HEK293 (cell line): ENCODE measurements around the gene MAML3.

Experiments
- ATF2 ChIP-seq: fragments of 450-650 bp; formaldehyde crosslinking; IDR thresholded peaks from 2 replicates; pipeline ENCODE4 v1.5.1; 2016; ENCODE audit warnings: missing biosample characterization, missing genetic modification characterization, low read depth
- BCL11B ChIP-seq: fragments of 450-650 bp; formaldehyde crosslinking; IDR thresholded peaks from 2 replicates; pipeline ENCODE4 v1.5.1; 2016; ENCODE audit warnings: low read depth, missing biosample characterization, missing genetic modification characterization
- GLIS2 ChIP-seq: fragments of 450-650 bp; formaldehyde crosslinking; IDR thresholded peaks from 2 replicates; pipeline ENCODE4 v1.5.1; 2016; ENCODE audit warnings: missing biosample characterization, missing genetic modification characterization
- HOXC10 ChIP-seq: sonication (generic); formaldehyde crosslinking; IDR thresholded peaks from 2 replicates; pipeline ENCODE4 v1.8.1; 2023; ENCODE audit warnings: mild to moderate bottlenecking, missing genetic modification reagents
- KLF9 ChIP-seq: fragments of 450-650 bp; formaldehyde crosslinking; IDR thresholded peaks from 2 replicates; pipeline ENCODE4 v1.5.1; 2016; ENCODE audit warnings: missing biosample characterization, missing genetic modification characterization, low read depth
- OSR2 ChIP-seq: fragments of 450-650 bp; formaldehyde crosslinking; IDR thresholded peaks from 2 replicates; pipeline ENCODE4 v1.5.1; 2016; ENCODE audit warnings: missing biosample characterization, missing genetic modification characterization
- SCRT2 ChIP-seq: fragments of 450-650 bp; formaldehyde crosslinking; IDR thresholded peaks from 2 replicates; pipeline ENCODE4 v1.5.1; 2016; ENCODE audit warnings: missing biosample characterization, missing genetic modification characterization
- SP7 ChIP-seq: fragments of 450-650 bp; formaldehyde crosslinking; IDR thresholded peaks from 2 replicates; pipeline ENCODE4 v1.5.1; 2016; ENCODE audit warnings: missing biosample characterization, missing genetic modification characterization
- TRIM28 ChIP-seq: IDR thresholded peaks from 2 replicates; pipeline ENCODE4 v1.6.1; 2011; ENCODE audit warnings: low read length, control low read depth, borderline replicate concordance
- ZBTB17 ChIP-seq: fragments of 450-650 bp; formaldehyde crosslinking; IDR thresholded peaks from 2 replicates; pipeline ENCODE4 v1.5.1; 2016; ENCODE audit warnings: missing biosample characterization, missing genetic modification characterization
- ZFP69B ChIP-seq: fragments of 450-650 bp; formaldehyde crosslinking; IDR thresholded peaks from 2 replicates; pipeline ENCODE4 v1.5.1; 2016; ENCODE audit warnings: missing biosample characterization, missing genetic modification characterization
- ZNF155 ChIP-seq: fragments of 450-650 bp; formaldehyde crosslinking; IDR thresholded peaks from 2 replicates; pipeline ENCODE4 v1.5.1; 2016; ENCODE audit warnings: missing biosample characterization, missing genetic modification characterization
- ZNF24 ChIP-seq: fragments of 450-650 bp; formaldehyde crosslinking; IDR thresholded peaks from 2 replicates; pipeline ENCODE4 v1.5.1; 2016; ENCODE audit warnings: missing biosample characterization, missing genetic modification characterization
- ZNF404 ChIP-seq: fragments of 450-650 bp; formaldehyde crosslinking; IDR thresholded peaks from 2 replicates; pipeline ENCODE4 v1.5.1; 2017; ENCODE audit warnings: missing biosample characterization, missing genetic modification characterization
- ZNF48 ChIP-seq: fragments of 450-650 bp; formaldehyde crosslinking; IDR thresholded peaks from 2 replicates; pipeline ENCODE4 v1.5.1; 2016; ENCODE audit warnings: missing biosample characterization, missing genetic modification characterization
- ZNF510 ChIP-seq: fragments of 450-650 bp; formaldehyde crosslinking; IDR thresholded peaks from 2 replicates; pipeline ENCODE4 v1.5.1; 2018; ENCODE audit warnings: mild to moderate bottlenecking, missing genetic modification characterization, missing biosample characterization; ENCODE audit not compliant: insufficient replicate concordance
- ZNF513 ChIP-seq: fragments of 450-650 bp; IDR thresholded peaks from 2 replicates; pipeline ENCODE4 v1.5.1; 2018; ENCODE audit warnings: missing biosample characterization, missing genetic modification characterization
- ZNF600 ChIP-seq: fragments of 450-650 bp; formaldehyde crosslinking; IDR thresholded peaks from 2 replicates; pipeline ENCODE4 v1.5.1; 2016; ENCODE audit warnings: missing biosample characterization, missing genetic modification characterization
- ZNF624 ChIP-seq: fragments of 450-650 bp; formaldehyde crosslinking; IDR thresholded peaks from 2 replicates; pipeline ENCODE4 v1.5.1; 2017; ENCODE audit warnings: missing biosample characterization, missing genetic modification characterization
- ZNF664 ChIP-seq: fragments of 450-650 bp; formaldehyde crosslinking; IDR thresholded peaks from 2 replicates; pipeline ENCODE4 v1.5.1; 2016; ENCODE audit warnings: missing biosample characterization, missing genetic modification characterization
- ZNF704 ChIP-seq: fragments of 450-650 bp; formaldehyde crosslinking; IDR thresholded peaks from 2 replicates; pipeline ENCODE4 v1.5.1; 2016; ENCODE audit warnings: missing biosample characterization, missing genetic modification characterization
- ZNF747 ChIP-seq: fragments of 450-650 bp; formaldehyde crosslinking; IDR thresholded peaks from 2 replicates; pipeline ENCODE4 v1.5.1; 2016; ENCODE audit warnings: missing biosample characterization, missing genetic modification characterization
- ZNF830 ChIP-seq: fragments of 450-650 bp; IDR thresholded peaks from 2 replicates; pipeline ENCODE4 v1.5.0; 2018; ENCODE audit warnings: missing biosample characterization, missing genetic modification characterization, low read depth, mild to moderate bottlenecking, moderate library complexity
- ZSCAN23 ChIP-seq: fragments of 450-650 bp; formaldehyde crosslinking; IDR thresholded peaks from 2 replicates; pipeline ENCODE4 v1.5.1; 2016; ENCODE audit warnings: missing biosample characterization, missing genetic modification characterization
- TF ChIP-seq, protein P1 (sequence below): fragments of 450-650 bp; formaldehyde crosslinking; IDR thresholded peaks from 2 replicates; pipeline ENCODE4 v1.5.1; 2016; ENCODE audit warnings: missing biosample characterization, missing genetic modification characterization
- TF ChIP-seq, protein P2 (sequence below): fragments of 450-650 bp; formaldehyde crosslinking; IDR thresholded peaks from 2 replicates; pipeline ENCODE4 v1.5.1; 2017; ENCODE audit warnings: missing biosample characterization, mild to moderate bottlenecking, missing genetic modification characterization, moderate library complexity
- TF ChIP-seq, protein P3 (sequence below): fragments of 450-650 bp; formaldehyde crosslinking; IDR thresholded peaks from 2 replicates; pipeline ENCODE4 v1.5.1; 2016; ENCODE audit warnings: missing biosample characterization, missing genetic modification characterization

The MAML3 gene

DNA sequence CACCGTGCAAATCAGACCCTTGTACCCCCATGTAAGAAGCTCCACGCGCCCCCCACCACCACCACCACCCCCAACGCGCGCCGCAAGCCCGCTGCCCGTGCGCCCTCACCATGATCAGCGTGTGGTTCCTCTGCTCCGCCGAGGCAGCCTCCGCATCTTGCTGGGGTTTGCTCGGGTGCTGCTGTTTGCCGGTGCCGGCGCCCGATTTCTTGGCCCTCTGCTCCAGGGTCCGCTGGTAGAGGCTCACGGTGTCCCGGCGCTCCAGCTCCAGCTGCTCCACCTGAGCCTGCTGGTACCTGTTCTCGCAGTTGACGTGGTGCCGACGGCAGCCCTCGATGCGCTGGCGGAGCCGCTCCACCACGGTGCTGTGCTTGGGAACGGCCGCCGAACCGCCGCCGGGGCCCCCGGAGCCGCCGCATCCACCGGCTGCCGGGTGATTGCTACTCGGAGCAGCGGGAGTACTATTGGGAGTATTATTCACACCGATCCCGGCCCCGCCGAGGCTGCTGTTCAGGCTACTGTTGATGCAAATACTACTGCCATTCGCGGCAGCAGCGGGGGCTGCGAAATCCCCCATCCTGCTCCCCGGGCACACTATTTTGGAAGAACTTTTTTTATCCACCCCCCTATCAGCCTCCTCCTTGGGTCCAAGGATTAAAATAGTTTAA lies 1.1 kb downstream of the MAML3 start (continued):
- TF ChIP-seq ZFP69B (no peak), ZNF155 (tag by site-specific recombination) (no peak), ZNF747 (tag by site-specific recombination) (no peak), ZNF600 (peak; percentile 85), KLF9 (tag by site-specific recombination) (no peak), HOXC10 (CRISPR knock-in tag) (no peak), SP7 (no peak), GLIS2 (tag by site-specific recombination) (no peak), SCRT2 (tag by site-specific recombination) (0 out of 2 replicates have a peak, but pooled peaks have one; percentile 64), ZNF404 (no peak), ZNF704 (tag by site-specific recombination) (no peak), BCL11B (tag by site-specific recombination) (no peak), ZNF624 (tag by site-specific recombination) (no peak), ZNF664 (tag by site-specific recombination) (no peak), ZNF510 (tag by site-specific recombination) (no peak), ZSCAN23 (tag by site-specific recombination) (no peak), ZBTB17 (tag by site-specific recombination) (peak; percentile 38; the same call in 1 of the 2 replicates), ATF2 (no peak), TRIM28 (no peak), ZNF48 (tag by site-specific recombination) (no peak), ZNF24 (no peak), ZNF513 (tag by site-specific recombination) (no peak), ZNF830 (tag by site-specific recombination) (no peak), OSR2 (peak; percentile 71)
- TF ChIP-seq, protein P1, sequence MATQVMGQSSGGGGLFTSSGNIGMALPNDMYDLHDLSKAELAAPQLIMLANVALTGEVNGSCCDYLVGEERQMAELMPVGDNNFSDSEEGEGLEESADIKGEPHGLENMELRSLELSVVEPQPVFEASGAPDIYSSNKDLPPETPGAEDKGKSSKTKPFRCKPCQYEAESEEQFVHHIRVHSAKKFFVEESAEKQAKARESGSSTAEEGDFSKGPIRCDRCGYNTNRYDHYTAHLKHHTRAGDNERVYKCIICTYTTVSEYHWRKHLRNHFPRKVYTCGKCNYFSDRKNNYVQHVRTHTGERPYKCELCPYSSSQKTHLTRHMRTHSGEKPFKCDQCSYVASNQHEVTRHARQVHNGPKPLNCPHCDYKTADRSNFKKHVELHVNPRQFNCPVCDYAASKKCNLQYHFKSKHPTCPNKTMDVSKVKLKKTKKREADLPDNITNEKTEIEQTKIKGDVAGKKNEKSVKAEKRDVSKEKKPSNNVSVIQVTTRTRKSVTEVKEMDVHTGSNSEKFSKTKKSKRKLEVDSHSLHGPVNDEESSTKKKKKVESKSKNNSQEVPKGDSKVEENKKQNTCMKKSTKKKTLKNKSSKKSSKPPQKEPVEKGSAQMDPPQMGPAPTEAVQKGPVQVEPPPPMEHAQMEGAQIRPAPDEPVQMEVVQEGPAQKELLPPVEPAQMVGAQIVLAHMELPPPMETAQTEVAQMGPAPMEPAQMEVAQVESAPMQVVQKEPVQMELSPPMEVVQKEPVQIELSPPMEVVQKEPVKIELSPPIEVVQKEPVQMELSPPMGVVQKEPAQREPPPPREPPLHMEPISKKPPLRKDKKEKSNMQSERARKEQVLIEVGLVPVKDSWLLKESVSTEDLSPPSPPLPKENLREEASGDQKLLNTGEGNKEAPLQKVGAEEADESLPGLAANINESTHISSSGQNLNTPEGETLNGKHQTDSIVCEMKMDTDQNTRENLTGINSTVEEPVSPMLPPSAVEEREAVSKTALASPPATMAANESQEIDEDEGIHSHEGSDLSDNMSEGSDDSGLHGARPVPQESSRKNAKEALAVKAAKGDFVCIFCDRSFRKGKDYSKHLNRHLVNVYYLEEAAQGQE (tag by site-specific recombination), result no peak
- TF ChIP-seq, protein P2, sequence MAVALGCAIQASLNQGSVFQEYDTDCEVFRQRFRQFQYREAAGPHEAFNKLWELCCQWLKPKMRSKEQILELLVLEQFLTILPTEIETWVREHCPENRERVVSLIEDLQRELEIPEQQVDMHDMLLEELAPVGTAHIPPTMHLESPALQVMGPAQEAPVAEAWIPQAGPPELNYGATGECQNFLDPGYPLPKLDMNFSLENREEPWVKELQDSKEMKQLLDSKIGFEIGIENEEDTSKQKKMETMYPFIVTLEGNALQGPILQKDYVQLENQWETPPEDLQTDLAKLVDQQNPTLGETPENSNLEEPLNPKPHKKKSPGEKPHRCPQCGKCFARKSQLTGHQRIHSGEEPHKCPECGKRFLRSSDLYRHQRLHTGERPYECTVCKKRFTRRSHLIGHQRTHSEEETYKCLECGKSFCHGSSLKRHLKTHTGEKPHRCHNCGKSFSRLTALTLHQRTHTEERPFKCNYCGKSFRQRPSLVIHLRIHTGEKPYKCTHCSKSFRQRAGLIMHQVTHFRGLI, result 0 out of 2 replicates have a peak, but pooled peaks have one; percentile 12
- TF ChIP-seq, protein P3, sequence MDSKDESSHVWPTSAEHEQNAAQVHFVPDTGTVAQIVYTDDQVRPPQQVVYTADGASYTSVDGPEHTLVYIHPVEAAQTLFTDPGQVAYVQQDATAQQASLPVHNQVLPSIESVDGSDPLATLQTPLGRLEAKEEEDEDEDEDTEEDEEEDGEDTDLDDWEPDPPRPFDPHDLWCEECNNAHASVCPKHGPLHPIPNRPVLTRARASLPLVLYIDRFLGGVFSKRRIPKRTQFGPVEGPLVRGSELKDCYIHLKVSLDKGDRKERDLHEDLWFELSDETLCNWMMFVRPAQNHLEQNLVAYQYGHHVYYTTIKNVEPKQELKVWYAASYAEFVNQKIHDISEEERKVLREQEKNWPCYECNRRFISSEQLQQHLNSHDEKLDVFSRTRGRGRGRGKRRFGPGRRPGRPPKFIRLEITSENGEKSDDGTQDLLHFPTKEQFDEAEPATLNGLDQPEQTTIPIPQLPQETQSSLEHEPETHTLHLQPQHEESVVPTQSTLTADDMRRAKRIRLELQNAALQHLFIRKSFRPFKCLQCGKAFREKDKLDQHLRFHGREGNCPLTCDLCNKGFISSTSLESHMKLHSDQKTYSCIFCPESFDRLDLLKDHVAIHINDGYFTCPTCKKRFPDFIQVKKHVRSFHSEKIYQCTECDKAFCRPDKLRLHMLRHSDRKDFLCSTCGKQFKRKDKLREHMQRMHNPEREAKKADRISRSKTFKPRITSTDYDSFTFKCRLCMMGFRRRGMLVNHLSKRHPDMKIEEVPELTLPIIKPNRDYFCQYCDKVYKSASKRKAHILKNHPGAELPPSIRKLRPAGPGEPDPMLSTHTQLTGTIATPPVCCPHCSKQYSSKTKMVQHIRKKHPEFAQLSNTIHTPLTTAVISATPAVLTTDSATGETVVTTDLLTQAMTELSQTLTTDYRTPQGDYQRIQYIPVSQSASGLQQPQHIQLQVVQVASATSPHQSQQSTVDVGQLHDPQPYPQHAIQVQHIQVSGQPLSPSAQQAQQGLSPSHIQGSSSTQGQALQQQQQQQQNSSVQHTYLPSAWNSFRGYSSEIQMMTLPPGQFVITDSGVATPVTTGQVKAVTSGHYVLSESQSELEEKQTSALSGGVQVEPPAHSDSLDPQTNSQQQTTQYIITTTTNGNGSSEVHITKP (tag by site-specific recombination), result peak; percentile 88
